K562 (cell line): ENCODE results near the gene TRMU. TPM values are rescaled to one million over a fixed set of nuclear protein-coding genes. Genes with fewer than 3 reads are reported as not detected.

Source experiments
- ASH1L ChIP-seq: fragments of 450-650 bp; IDR thresholded peaks from 2 replicates; pipeline ENCODE4 v1.6.1; 2018; ENCODE audit warnings: borderline replicate concordance, mild to moderate bottlenecking, low read depth; ENCODE audit not compliant: partially characterized antibody
- E2F4 ChIP-seq: sonication (generic); formaldehyde crosslinking; IDR thresholded peaks from 2 replicates; pipeline ENCODE4 v1.8.0; 2022; ENCODE audit warnings: mild to moderate bottlenecking, low read depth, missing genetic modification reagents
- FOXJ3 ChIP-seq: sonication (generic); formaldehyde crosslinking; IDR thresholded peaks from 2 replicates; pipeline ENCODE4 v1.4.0; 2020; ENCODE audit warnings: mild to moderate bottlenecking, missing genetic modification reagents
- HCFC1 ChIP-seq: IDR thresholded peaks from 2 replicates; pipeline ENCODE4 v1.6.1; 2012; ENCODE audit warnings: low read depth, low read length, improper control_type of control experiment
- HMBOX1 ChIP-seq: sonication (generic); IDR thresholded peaks from 2 replicates; pipeline ENCODE4 v1.6.1; 2016
- HMG20B ChIP-seq: fragments of 250-450 bp; sonication (Bioruptor Pico); IDR thresholded peaks from 2 replicates; pipeline ENCODE4 v1.5.0; 2021; ENCODE audit warnings: mild to moderate bottlenecking
- IRF1 ChIP-seq: sonication (generic); formaldehyde crosslinking; IDR thresholded peaks from 2 replicates; pipeline ENCODE4 v1.8.0; 2022; ENCODE audit warnings: missing genetic modification reagents, mild to moderate bottlenecking, borderline replicate concordance
- MIER1 ChIP-seq: fragments of 450-650 bp; IDR thresholded peaks from 2 replicates; pipeline ENCODE4 v1.6.1; 2016; ENCODE audit warnings: antibody characterized with exemption, mild to moderate bottlenecking, low read depth
- PPARD ChIP-seq: fragments of 250-450 bp; sonication (Bioruptor Pico); IDR thresholded peaks from 2 replicates; pipeline ENCODE4 v1.8.0; 2022; ENCODE audit warnings: inconsistent platforms, mild to moderate bottlenecking, moderate library complexity
- PTRF ChIP-seq: fragments of 450-650 bp; IDR thresholded peaks from 2 replicates; pipeline ENCODE4 v1.6.1; 2016; ENCODE audit warnings: mild to moderate bottlenecking, missing genetic modification characterization, missing compliant biosample characterization
- RBM22 ChIP-seq: fragments of 200-400 bp; formaldehyde crosslinking; IDR thresholded peaks from 2 replicates; pipeline ENCODE4 v1.6.1; 2018; ENCODE audit warnings: low read length, low read depth; ENCODE audit not compliant: poor library complexity, severe bottlenecking
- SETDB1 ChIP-seq: IDR thresholded peaks from one replicate; pipeline ENCODE4 v1.6.1; 2012; ENCODE audit warnings: low read length, control low read depth, inconsistent platforms
- SMAD1 ChIP-seq: fragments of 150-350 bp; IDR thresholded peaks from 2 replicates; pipeline ENCODE4 v1.6.1; 2014; ENCODE audit warnings: low read length, low read depth; ENCODE audit not compliant: partially characterized antibody
- TCF7 ChIP-seq: sonication (generic); IDR thresholded peaks from 2 replicates; pipeline ENCODE4 v1.6.1; 2016; ENCODE audit warnings: antibody characterized with exemption, borderline replicate concordance
- TRIM24 ChIP-seq, 2 experiments: fragments of 450-650 bp; IDR thresholded peaks; 2 replicates each; pipeline ENCODE4 v1.6.1; 2016
- YBX1 ChIP-seq: fragments of 450-650 bp; IDR thresholded peaks from 2 replicates; pipeline ENCODE4 v1.7.1; 2016; ENCODE audit warnings: mild to moderate bottlenecking
- ZBTB11 ChIP-seq, 3 experiments: fragments of 200-800 bp in 1 of 3; fragments of 250-450 bp in 1 of 3; fragments of 450-650 bp in 1 of 3; sonication (Bioruptor Pico) in 1 of 3; sonication (Bioruptor generic) in 1 of 3; formaldehyde crosslinking in 1 of 3; IDR thresholded peaks; 2 replicates each; pipeline versions ENCODE4 v1.6.1 to v1.8.0; 2016 to 2022; ENCODE audit warnings: mild to moderate bottlenecking in 2 of 3, missing genetic modification characterization in 2 of 3, missing compliant biosample characterization in 1 of 3, moderate library complexity in 1 of 3
- ZNF146 ChIP-seq: IDR thresholded peaks from one replicate; pipeline ENCODE4 v1.6.1; 2018; ENCODE audit warnings: missing compliant biosample characterization; ENCODE audit not compliant: unreplicated experiment
- ZNF197 ChIP-seq: fragments of 200-800 bp; sonication (Bioruptor generic); IDR thresholded peaks from 2 replicates; pipeline ENCODE4 v1.6.1; 2016; ENCODE audit warnings: low read depth, missing genetic modification characterization, missing compliant biosample characterization
- ZNF778 ChIP-seq: fragments of 450-650 bp; formaldehyde crosslinking; IDR thresholded peaks from 2 replicates; pipeline ENCODE4 v1.4.0; 2020; ENCODE audit warnings: mild to moderate bottlenecking, moderate library complexity
- ZNF830 ChIP-seq: fragments of 250-450 bp; sonication (Bioruptor Pico); IDR thresholded peaks from 2 replicates; pipeline ENCODE4 v1.5.0; 2021; ENCODE audit warnings: mild to moderate bottlenecking
- polyA plus RNA-seq, 8 experiments: library from polyadenylated mRNA; depleted of rRNA in 4 of 8; stranded (reverse) in 5 of 8; unstranded in 3 of 8; fragments of >200 nt; fragmentation: Nextera tagmentation in 2 of 8; fragmentation: Illumina TruSeq in 1 of 8; extraction: Ambion mirVana in 2 of 8; extraction: Trizol in 1 of 8; gene quantifications; 2 replicates each; pipeline versions ENCODE4 v1.2.1 to v1.2.3, GENCODE V29; 2011 to 2014; ENCODE audit warnings: inconsistent platforms in 1 of 8, missing spikeins in 1 of 8
- total RNA-seq, 7 experiments: library from RNA; depleted of rRNA in 6 of 7; stranded (reverse); fragments of >200 nt in 6 of 7; fragmentation: Illumina TruSeq in 2 of 7; extraction: Trizol in 2 of 7; gene quantifications; 2 replicates each; pipeline versions ENCODE4 v1.2.1 to v1.2.3, GENCODE V29; 2011 to 2021; ENCODE audit warnings: low replicate concordance in 1 of 7

Gene TRMU
- total and polyA plus RNA-seq, 9 of the 15 experiments (the other 6 are each of a cell fraction or from before 2014, with no cell fraction given) = 2.3 to 49.9 (median 35.3) TPM

GRCh38 chr22:46296257-46297150 lies 39.0 kb upstream of the TRMU start, which contains the start of gene GTSE1 (continued):
- TF ChIP-seq HMBOX1 = no peak
- TF ChIP-seq SMAD1 = no peak
- no peak for TF ChIP-seq PPARD
- no peak for TF ChIP-seq IRF1 (CRISPR knock-in tag)
- TF ChIP-seq HMG20B (CRISPR knock-in tag) = no peak
- no peak for TF ChIP-seq SETDB1
- no peak for TF ChIP-seq MIER1
- TF ChIP-seq TCF7 = no peak
- peak; percentile 88 for TF ChIP-seq HCFC1
- TF ChIP-seq ZNF778 (CRISPR knock-in tag) = no peak
- peak in 1 of 3 experiments; percentile 94; a peak in 3 of 6 replicates for TF ChIP-seq ZBTB11 (CRISPR knock-in tag; IDR thresholded peaks at IDR 0.05)
- TF ChIP-seq RBM22 = peak; percentile 39
- TF ChIP-seq YBX1 = no peak
- no peak for TF ChIP-seq ZNF830 (CRISPR knock-in tag)
- TF ChIP-seq ASH1L = peak; percentile 12
- TF ChIP-seq E2F4 (CRISPR knock-in tag) = peak; percentile 98
- TF ChIP-seq PTRF (tag) = no peak
- TF ChIP-seq ZNF197 (CRISPR knock-in tag) = no peak
- no peak for TF ChIP-seq FOXJ3 (CRISPR knock-in tag)
- TF ChIP-seq ZNF146 (CRISPR knock-in tag) = no peak
- 0 out of 4 replicates have a peak, but pooled peaks of 1 of the 2 experiments have one; percentile 13 for TF ChIP-seq TRIM24 (IDR thresholded peaks at IDR 0.05)
